Panc1 (cell line): Measurements from ENCODE around the gene XXYLT1.

Experiments used
- CTCF ChIP-seq: fragments of 450-650 bp; IDR thresholded peaks from 2 replicates; pipeline ENCODE4 v1.5.1; 2017; ENCODE audit warnings: mild to moderate bottlenecking
- POLR2AphosphoS5 ChIP-seq: IDR thresholded peaks from 2 replicates; pipeline ENCODE4 v1.6.1; 2012; ENCODE audit warnings: mild to moderate bottlenecking, low read depth, low read length, moderate library complexity
- SIN3A ChIP-seq: IDR thresholded peaks from 2 replicates; pipeline ENCODE4 v1.6.1; 2012; ENCODE audit warnings: low read depth, mild to moderate bottlenecking, low read length, moderate library complexity, borderline replicate concordance; ENCODE audit not compliant: insufficient read depth

- TF ChIP-seq CTCF (no peak), POLR2AphosphoS5 (no peak), SIN3A (no peak)
Observed at GRCh38 chr3:195129072-195129643, 141.8 kb downstream of the XXYLT1 start.
